ENCODE measurements around the gene MATR3. TPM values are rescaled to one million over a fixed set of nuclear protein-coding genes. Genes with fewer than 3 reads are reported as not detected.

Gene MATR3
- total RNA-seq: 100 to 1,000 TPM; 160 to 182 TPM

DNA sequence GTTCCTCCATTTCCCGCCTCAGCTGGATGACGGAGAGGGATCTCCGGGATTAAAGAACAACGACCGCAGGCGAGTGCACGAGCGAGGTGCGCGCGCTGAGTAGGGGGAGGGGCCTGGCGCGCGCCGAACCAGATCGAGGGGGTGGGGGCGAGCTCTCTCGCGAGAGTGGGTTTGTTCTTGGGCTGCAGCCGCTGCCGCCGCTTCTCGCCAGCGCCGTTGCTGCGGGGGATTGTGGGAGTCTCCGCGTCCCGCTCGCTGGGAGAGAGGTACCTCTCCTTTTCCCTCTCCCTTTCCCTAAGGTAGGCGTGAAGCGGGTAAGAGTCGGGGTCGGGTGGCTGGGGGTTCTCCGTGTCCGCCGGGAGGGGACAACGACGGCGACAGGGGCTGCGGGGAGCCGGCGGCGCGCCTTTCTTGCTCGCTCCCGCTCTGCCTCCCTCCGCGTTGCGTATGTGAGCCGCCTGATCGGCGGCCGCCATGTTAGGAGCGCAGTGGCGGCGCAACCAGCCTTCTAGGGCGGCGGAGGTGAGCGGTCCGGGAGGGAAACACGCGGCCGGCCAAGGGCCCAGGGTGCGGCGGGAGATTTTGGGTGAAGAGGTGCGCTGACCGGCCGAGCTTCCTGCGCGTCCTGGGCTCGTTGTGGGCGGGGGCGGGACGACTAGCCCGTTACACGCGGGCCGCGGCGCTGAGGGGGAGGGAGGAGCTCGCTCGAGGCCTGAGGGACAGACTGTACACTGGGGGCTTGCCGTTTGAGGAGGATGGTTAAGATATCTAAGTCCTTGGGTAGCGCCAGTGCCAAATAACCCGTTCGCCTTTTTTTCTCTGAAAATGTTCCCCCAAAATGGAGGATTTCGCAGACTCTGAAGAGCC is at the start of gene MATR3:
MATR3 (plus strand) TSS at position 234 of the 867 bp plus-strand sequence. CDS start 13,676 bp downstream, outside the sequence.
- ATAC-seq: peak; percentile 91 to 93
- H3K36me3 Mint-ChIP-seq: peaks cover 21 to 27% of the 10 kb centered on the region in 2 donors
- no peaks in the 10 kb centered on the region for H3K9me3 Mint-ChIP-seq
- peak; percentile 90 to 91 for DNase-seq (ENCODE audit: low spot score in 2 of 2)
- peak within 1 kb of the TSS; percentile 98 to 99 for H3K27ac Mint-ChIP-seq

DNA sequence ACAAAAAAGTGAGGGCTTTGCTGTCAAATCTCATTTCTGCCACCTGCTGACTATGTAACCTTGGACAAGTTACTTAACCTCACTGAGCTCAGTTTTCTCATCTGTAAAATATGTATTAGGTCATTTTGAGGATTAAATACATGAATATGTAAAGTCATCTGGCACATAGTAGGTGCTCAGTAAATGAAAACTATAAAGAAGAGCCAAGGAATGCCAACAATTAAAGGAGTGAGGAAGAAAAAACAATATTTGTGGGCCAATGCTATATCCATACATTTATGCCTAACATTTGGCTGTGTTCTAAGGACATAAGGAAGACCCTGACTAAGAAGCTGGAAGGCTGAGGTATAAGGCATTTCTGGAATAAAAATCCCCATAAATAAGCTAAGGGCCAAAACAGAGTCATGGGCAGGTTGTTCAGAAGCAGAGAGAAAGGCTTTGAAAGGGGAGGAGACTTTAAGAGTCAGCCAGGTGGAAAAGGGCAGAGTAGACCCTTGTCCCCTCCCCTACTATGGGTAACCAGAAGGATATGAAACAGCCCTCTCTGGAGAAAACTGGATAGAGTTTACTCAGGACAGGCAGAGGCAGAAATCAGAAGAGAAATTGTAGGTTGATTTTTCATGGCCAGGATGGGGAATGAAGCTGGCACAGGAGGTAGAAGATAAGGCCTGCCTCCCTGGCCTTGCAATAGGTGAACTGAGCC is 47.8 kb upstream of the MATR3 start:
- ATAC-seq (peak; percentile 11 to 23), DNase-seq (ENCODE audit: low spot score in 2 of 2) (no peak)
- Mint-ChIP-seq H3K9me3 (no peaks in the 10 kb centered on the region), H3K27ac (peak overlapping the region; percentile 82 to 94), H3K36me3 (no peaks in the 10 kb centered on the region)

- peak overlapping the region; percentile 82 to 94 for H3K27ac Mint-ChIP-seq
- H3K9me3 Mint-ChIP-seq: no peaks in the 10 kb centered on the region
- DNase-seq (ENCODE audit: low spot score in 2 of 2) (peak; percentile 45 to 57), ATAC-seq (peak; percentile 96 to 99)
- H3K36me3 Mint-ChIP-seq: no peaks in the 10 kb centered on the region
These were observed 47.1 kb upstream of the MATR3 start for GRCh38 chr5:139246394-139246793.

DNA sequence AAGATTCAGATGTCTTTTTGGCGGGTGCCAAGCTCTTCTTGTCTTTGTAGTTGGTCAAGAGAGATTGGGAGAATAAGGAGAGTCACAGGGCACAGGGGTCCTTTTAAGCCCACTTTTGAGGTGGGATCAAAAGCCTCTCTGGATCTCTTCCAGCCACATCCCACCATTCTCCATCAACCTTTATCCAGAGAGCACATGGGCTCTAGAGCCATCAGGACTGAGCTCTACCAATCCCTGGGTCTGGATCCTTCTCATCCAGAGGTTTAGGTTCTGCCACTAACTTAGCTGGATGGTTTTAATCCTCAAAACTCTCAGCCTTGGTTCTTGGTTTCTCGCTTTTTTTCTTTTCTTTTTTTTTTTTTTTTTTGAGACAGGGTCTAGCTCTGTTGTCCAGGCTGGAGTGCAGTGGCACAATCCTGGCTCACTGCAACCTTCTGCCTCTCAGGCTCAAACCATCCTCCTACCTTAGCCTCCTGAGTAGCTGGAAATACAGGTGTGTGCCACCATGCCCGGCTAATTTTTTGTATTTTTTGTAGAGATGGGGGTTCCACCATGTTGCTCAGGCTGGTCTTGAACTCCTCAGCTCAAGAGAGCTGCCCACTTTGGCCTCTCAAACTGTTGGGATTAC is 44.6 kb upstream of the MATR3 start:
- DNase-seq (ENCODE audit: low spot score in 2 of 2) (no peak), ATAC-seq (no peak)
- H3K36me3 Mint-ChIP-seq: no peaks in the 10 kb centered on the region
- H3K27ac Mint-ChIP-seq: no peak overlapping the region
- no peaks in the 10 kb centered on the region for H3K9me3 Mint-ChIP-seq

DNA sequence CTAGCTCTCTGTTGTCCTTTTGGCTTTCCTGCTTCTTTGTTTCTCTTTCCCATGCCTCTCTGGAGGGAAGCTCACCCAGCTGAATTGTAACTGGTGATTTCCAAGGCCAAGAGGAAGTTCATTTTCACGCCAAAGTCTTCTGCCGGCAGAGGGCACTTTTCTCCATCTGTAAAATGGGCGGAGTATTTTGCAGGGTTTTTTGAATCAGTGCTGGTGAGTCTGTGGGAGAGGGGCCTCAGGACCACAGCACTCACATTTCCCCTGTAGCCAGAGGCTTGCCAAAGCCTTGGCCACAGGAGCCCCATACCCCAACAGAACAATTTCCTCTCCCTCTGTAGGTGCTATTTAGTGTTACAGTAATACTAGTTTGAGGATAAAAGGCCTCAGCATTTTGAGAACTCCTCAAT is 42.3 kb upstream of the MATR3 start:
- peak in 1 of 2 donors; percentile 27 for DNase-seq (ENCODE audit: low spot score in 2 of 2)
- Mint-ChIP-seq H3K36me3 (no peaks in the 10 kb centered on the region), H3K27ac (peak overlapping the region in 1 of 2 donors; percentile 34), H3K9me3 (no peaks in the 10 kb centered on the region)
- ATAC-seq: peak in 1 of 2 donors; percentile 45

- no peaks in the 10 kb centered on the region for H3K9me3 Mint-ChIP-seq
- H3K36me3 Mint-ChIP-seq: no peaks in the 10 kb centered on the region
- no peak overlapping the region for H3K27ac Mint-ChIP-seq
- DNase-seq (ENCODE audit: low spot score in 2 of 2): no peak
- ATAC-seq: no peak
These were observed 41.7 kb upstream of the MATR3 start for GRCh38 chr5:139251695-139252288.

GRCh38 chr5:139253115-139253514 is 40.4 kb upstream of the MATR3 start:
- no peak for DNase-seq (ENCODE audit: low spot score in 2 of 2)
- Mint-ChIP-seq H3K36me3 (no peaks in the 10 kb centered on the region), H3K9me3 (no peaks in the 10 kb centered on the region), H3K27ac (peak overlapping the region in 1 of 2 donors; percentile 20)
- ATAC-seq: no peak

DNA sequence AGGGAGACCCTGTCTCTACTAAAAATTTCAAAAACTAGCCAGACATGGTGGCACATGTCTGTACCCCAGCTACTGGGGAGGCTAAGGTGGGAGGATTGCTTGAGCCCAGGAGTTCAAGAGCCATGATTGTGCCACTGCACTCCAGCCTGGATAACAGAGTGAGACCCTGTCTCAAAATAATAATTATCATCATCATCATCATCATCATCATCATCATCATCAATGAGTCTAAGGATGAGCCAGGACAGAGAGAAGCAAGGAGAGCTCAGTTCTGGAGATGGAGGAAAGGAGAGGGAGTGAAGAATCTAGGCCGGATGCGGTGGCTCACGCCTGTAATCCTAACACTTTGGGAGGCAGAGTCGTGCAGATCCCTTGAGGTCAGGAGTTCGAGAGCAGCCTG is 36.7 kb upstream of the MATR3 start:
- no peak for ATAC-seq
- Mint-ChIP-seq H3K9me3 (no peaks in the 10 kb centered on the region), H3K27ac (peak overlapping the region in 1 of 2 donors; percentile 57), H3K36me3 (no peaks in the 10 kb centered on the region)
- no peak for DNase-seq (ENCODE audit: low spot score in 2 of 2)

DNA sequence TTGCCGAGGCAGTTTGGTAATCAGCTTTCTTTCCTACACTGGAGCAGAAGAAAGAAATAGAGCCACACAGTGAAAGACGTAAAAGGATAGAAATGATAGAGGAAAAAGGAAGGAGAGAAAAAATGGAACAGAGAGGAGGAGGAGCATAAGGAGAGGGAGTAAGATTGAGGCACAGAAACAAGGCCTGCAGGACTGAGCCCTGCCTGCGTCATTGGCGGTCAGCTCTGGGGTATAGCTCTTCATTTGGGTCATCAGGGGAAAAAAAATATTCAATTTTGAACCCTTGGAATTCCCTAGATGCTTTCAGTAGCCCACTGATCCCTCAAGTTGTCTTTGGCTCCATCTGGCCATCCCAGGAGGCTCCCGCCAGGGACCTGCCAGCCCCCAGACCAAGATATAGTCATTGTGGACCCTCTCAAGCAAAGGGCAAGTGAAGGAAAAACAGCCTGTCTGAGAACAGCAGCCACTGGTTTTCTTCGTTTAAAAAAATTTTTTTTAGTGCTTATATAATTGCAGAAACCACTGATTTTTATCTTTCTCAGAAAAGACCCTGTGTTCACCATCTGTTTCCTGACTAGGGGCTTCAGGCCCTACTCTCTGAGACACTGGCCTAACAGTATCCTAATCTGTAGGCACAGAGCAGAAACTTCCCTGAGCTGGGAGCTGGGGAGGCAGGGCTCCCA is 31.3 kb upstream of the MATR3 start:
- Mint-ChIP-seq H3K36me3 (no peaks in the 10 kb centered on the region), H3K27ac (peak overlapping the region in 1 of 2 donors; percentile 74)
- ATAC-seq: no peak

GRCh38 chr5:139262742-139263445 is 30.6 kb upstream of the MATR3 start:
- Mint-ChIP-seq H3K36me3 (no peaks in the 10 kb centered on the region), H3K9me3 (no peaks in the 10 kb centered on the region), H3K27ac (peak overlapping the region in 1 of 2 donors; percentile 74)
- peak in 1 of 2 donors; percentile 67 for DNase-seq (ENCODE audit: low spot score in 2 of 2)
- peak; percentile 98 to 100 for ATAC-seq

More for the DNA sequence above, 31.3 kb upstream of the MATR3 start:
- no peaks in the 10 kb centered on the region for H3K9me3 Mint-ChIP-seq
- no peak for DNase-seq (ENCODE audit: low spot score in 2 of 2)

GRCh38 chr5:139263536-139263935 is 30.0 kb upstream of the MATR3 start:
- H3K27ac Mint-ChIP-seq: no peak overlapping the region
- peak in 1 of 2 donors; percentile 33 for ATAC-seq

DNA sequence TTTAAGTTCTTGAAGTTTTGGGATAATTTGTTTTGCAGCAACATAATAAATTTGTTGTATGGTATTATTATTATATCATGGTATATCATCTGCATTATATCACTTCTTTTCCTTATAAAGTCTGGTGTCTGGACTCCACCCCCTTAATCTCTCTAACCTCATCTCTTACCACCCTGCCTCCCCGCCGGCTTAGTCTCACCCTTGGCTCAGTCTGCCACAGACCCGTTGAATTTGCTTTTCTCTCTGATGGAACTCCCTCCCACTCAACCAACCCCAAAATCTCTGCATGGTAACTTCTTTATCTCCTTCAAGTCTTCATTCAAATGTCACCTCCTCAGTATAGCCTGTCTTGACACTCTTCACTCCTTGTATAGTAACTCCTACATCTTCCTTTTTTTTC is 29.6 kb upstream of the MATR3 start:
- Mint-ChIP-seq H3K27ac (no peak overlapping the region), H3K9me3 (no peaks in the 10 kb centered on the region), H3K36me3 (no peaks in the 10 kb centered on the region)
- ATAC-seq (no peak), DNase-seq (ENCODE audit: low spot score in 2 of 2) (no peak)

More at GRCh38 chr5:139263536-139263935, 30.0 kb upstream of the MATR3 start:
- DNase-seq (ENCODE audit: low spot score in 2 of 2): no peak
- Mint-ChIP-seq H3K9me3 (no peaks in the 10 kb centered on the region), H3K36me3 (no peaks in the 10 kb centered on the region)

DNA sequence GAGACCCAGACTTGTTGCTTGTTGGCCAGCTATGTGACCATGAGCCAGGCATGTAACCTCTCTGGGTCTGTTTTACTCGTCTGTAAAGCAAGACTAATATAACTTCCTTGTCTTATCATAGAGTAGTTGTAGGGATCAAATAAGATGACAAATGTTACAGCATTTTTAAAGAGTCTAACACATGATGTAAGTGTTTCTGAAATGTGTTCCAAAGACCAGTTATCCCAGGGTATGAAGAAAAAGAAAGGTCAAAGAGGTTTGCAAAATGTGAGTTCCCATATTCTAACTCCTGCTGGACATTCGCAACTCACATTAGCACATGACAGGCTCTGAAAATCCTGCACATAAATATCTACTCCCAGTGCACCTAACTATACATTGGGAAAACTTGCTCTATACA is 28.5 kb upstream of the MATR3 start:
- no peak for ATAC-seq

GRCh38 chr5:139266236-139266635 is 27.3 kb upstream of the MATR3 start:
- H3K9me3 Mint-ChIP-seq: no peaks in the 10 kb centered on the region

More for the DNA sequence above, 28.5 kb upstream of the MATR3 start:
- no peak overlapping the region for H3K27ac Mint-ChIP-seq
- no peak for DNase-seq (ENCODE audit: low spot score in 2 of 2)
- no peaks in the 10 kb centered on the region for H3K9me3 Mint-ChIP-seq
- H3K36me3 Mint-ChIP-seq: no peaks in the 10 kb centered on the region

GRCh38 chr5:139267481-139267880 is 26.1 kb upstream of the MATR3 start:
- ATAC-seq: no peak
- H3K36me3 Mint-ChIP-seq: no peaks in the 10 kb centered on the region
- no peaks in the 10 kb centered on the region for H3K9me3 Mint-ChIP-seq

More at GRCh38 chr5:139266236-139266635, 27.3 kb upstream of the MATR3 start:
- Mint-ChIP-seq H3K36me3 (no peaks in the 10 kb centered on the region), H3K27ac (no peak overlapping the region)
- DNase-seq (ENCODE audit: low spot score in 2 of 2) (no peak), ATAC-seq (no peak)

More at GRCh38 chr5:139267481-139267880, 26.1 kb upstream of the MATR3 start:
- DNase-seq (ENCODE audit: low spot score in 2 of 2): no peak
- H3K27ac Mint-ChIP-seq: no peak overlapping the region

Data from activated naive CD4-positive, alpha-beta T cell treated with anti-CD3 and anti-CD28 coated beads, Interleukin-2, amount 50 U/mL, for 72 hours (primary cell).